Measurements from ENCODE around the gene MAPK14.

DNA sequence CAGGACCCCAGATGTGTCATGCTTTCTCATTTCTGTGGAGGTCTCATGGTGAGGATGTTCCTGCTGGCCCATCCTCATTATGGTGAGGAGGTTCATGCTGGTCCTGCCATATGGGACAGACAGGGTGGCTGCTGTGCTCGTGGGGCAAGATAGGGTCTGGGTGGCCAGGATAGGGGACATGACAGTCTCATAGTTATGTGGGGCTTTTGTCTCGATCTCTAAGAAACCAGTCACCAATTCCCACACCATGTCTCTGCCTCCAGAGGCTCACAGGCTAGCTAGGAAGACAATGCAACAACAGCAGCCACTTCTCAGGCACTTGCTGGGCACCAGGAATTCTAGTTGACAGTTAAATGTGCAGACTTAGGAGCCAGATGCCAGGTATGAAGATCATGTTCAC, 98.5 kb downstream of the MAPK14 start:
- no peak for TF ChIP-seq POLR2A (IDR thresholded peaks at IDR 0.05)
- TF ChIP-seq, protein P1, sequence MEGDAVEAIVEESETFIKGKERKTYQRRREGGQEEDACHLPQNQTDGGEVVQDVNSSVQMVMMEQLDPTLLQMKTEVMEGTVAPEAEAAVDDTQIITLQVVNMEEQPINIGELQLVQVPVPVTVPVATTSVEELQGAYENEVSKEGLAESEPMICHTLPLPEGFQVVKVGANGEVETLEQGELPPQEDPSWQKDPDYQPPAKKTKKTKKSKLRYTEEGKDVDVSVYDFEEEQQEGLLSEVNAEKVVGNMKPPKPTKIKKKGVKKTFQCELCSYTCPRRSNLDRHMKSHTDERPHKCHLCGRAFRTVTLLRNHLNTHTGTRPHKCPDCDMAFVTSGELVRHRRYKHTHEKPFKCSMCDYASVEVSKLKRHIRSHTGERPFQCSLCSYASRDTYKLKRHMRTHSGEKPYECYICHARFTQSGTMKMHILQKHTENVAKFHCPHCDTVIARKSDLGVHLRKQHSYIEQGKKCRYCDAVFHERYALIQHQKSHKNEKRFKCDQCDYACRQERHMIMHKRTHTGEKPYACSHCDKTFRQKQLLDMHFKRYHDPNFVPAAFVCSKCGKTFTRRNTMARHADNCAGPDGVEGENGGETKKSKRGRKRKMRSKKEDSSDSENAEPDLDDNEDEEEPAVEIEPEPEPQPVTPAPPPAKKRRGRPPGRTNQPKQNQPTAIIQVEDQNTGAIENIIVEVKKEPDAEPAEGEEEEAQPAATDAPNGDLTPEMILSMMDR (IDR thresholded peaks at IDR 0.05), result no peak
